SK-N-SH (cell line): Measurements from ENCODE around the gene OCA2. TPM values are rescaled to one million over a fixed set of nuclear protein-coding genes. Genes with fewer than 3 reads are reported as not detected.

Experiments
- CTCF ChIA-PET: fragments of 300-600, 350-600 bp; formaldehyde crosslinking; extraction: SDS; loops from one replicate; lab custom pipeline; 2021; lab: Yijun Ruan, JAX
- POLR2A ChIA-PET: fragments of 350-600 bp; sonication (Branson Sonifier 250); formaldehyde crosslinking; extraction: SDS; loops from one replicate; lab custom pipeline; 2020; ENCODE audit warnings: antibody characterized with exemption, inconsistent platforms; lab: Yijun Ruan, JAX
- DNase-seq: peaks from one replicate; pipeline ENCODE4 v3.0.0; 2012
- H2AFZ ChIP-seq: fragments of 200-600 bp; sonication (generic); 2 replicates; pipeline ENCODE4 v1.8.1; 2016; ENCODE audit warnings: antibody characterized with exemption, mild to moderate bottlenecking, low read depth
- H3F3A ChIP-seq: fragments of 200-600 bp; sonication (generic); replicated peaks from 2 replicates; pipeline ENCODE3; 2016; ENCODE audit warnings: antibody characterized with exemption, mild to moderate bottlenecking; ENCODE audit not compliant: insufficient read depth
- H3K27ac ChIP-seq, 2 experiments: fragments of 200-500 bp in 1 of 2; fragments of 200-600 bp in 1 of 2; sonication (Bioruptor generic) in 1 of 2; sonication (generic), shearing (Covaris generic) in 1 of 2; 2 replicates each; pipeline versions ENCODE4 v1.5.1 to v1.6.1; 2014 to 2016; ENCODE audit warnings: low read depth in 2 of 2, inconsistent platforms in 1 of 2, low read length in 1 of 2, mild to moderate bottlenecking in 1 of 2, mixed read lengths in 1 of 2
- H3K27me3 ChIP-seq: fragments of 200-600 bp; sonication (generic), shearing (Covaris generic); 2 replicates; pipeline ENCODE4 v1.6.1; 2016; ENCODE audit warnings: mixed run types; ENCODE audit not compliant: insufficient read depth
- H3K36me3 ChIP-seq, 2 experiments: fragments of 200-500 bp in 1 of 2; fragments of 200-600 bp in 1 of 2; sonication (Bioruptor generic) in 1 of 2; sonication (generic) in 1 of 2; replicated peaks in 1 of 2; 2 replicates each; pipeline versions ENCODE3 to v1.5.1; 2014 to 2016; ENCODE audit warnings: low read length in 1 of 2, mild to moderate bottlenecking in 1 of 2; ENCODE audit not compliant: insufficient read depth in 2 of 2, control insufficient read depth in 1 of 2
- H3K4me1 ChIP-seq, 2 experiments: fragments of 200-500 bp in 1 of 2; fragments of 200-600 bp in 1 of 2; sonication (Bioruptor generic) in 1 of 2; sonication (generic), shearing (Covaris generic) in 1 of 2; 2 replicates each; pipeline versions ENCODE4 v1.5.1 to v1.6.1; 2014 to 2016; ENCODE audit warnings: low read depth in 1 of 2, low read length in 1 of 2, mixed run types in 1 of 2; ENCODE audit not compliant: insufficient read depth in 2 of 2, control insufficient read depth in 1 of 2
- H3K4me2 ChIP-seq: fragments of 200-600 bp; sonication (generic), shearing (Covaris generic); 2 replicates; pipeline ENCODE4 v1.6.1; 2017; ENCODE audit warnings: mixed run types
- H3K4me3 ChIP-seq, 2 experiments: fragments of 200-500 bp in 1 of 2; fragments of 200-600 bp in 1 of 2; sonication (Bioruptor generic) in 1 of 2; sonication (generic), shearing (Covaris generic) in 1 of 2; 2 replicates each; pipeline versions ENCODE4 v1.5.1 to v1.8.1; 2014 to 2016; ENCODE audit warnings: low read depth in 2 of 2, inconsistent platforms in 1 of 2, low read length in 1 of 2, mild to moderate bottlenecking in 1 of 2, mixed read lengths in 1 of 2, moderate library complexity in 1 of 2
- H3K79me2 ChIP-seq: fragments of 200-600 bp; sonication (generic); 2 replicates; pipeline ENCODE4 v1.8.1; 2017; ENCODE audit warnings: mild to moderate bottlenecking; ENCODE audit not compliant: insufficient read depth
- H3K9ac ChIP-seq: fragments of 200-600 bp; sonication (generic); 2 replicates; pipeline ENCODE4 v1.6.1; 2017; ENCODE audit warnings: mixed run types
- H3K9me2 ChIP-seq: fragments of 200-600 bp; sonication (generic); 2 replicates; pipeline ENCODE4 v1.6.1; 2017; ENCODE audit warnings: mixed run types
- H3K9me3 ChIP-seq: fragments of 200-600 bp; sonication (generic); 2 replicates; pipeline ENCODE4 v1.6.1; 2017; ENCODE audit warnings: mixed run types, mild to moderate bottlenecking, moderate library complexity
- H4K20me1 ChIP-seq: fragments of 200-600 bp; sonication (generic); 2 replicates; pipeline ENCODE4 v1.6.1; 2017; ENCODE audit warnings: mild to moderate bottlenecking, mixed run types; ENCODE audit not compliant: insufficient read depth
- FOXM1 ChIP-seq: IDR thresholded peaks from 2 replicates; pipeline ENCODE4 v1.4.0; 2012; ENCODE audit warnings: low read depth, mild to moderate bottlenecking
- GABPA ChIP-seq: IDR thresholded peaks from 2 replicates; pipeline ENCODE4 v1.4.0; 2012; ENCODE audit warnings: low read depth, mild to moderate bottlenecking
- GATA2 ChIP-seq: sonication (generic); formaldehyde crosslinking; IDR thresholded peaks from 2 replicates; pipeline ENCODE4 v1.5.0; 2020; ENCODE audit warnings: mild to moderate bottlenecking, missing genetic modification reagents
- MEF2A ChIP-seq: IDR thresholded peaks from 2 replicates; pipeline ENCODE4 v1.4.0; 2012; ENCODE audit warnings: low read depth, borderline replicate concordance
- RXRA ChIP-seq: IDR thresholded peaks from 2 replicates; pipeline ENCODE4 v1.4.0; 2012; ENCODE audit warnings: low read depth, mild to moderate bottlenecking, borderline replicate concordance
- SMC3 ChIP-seq: IDR thresholded peaks from 2 replicates; pipeline ENCODE4 v1.6.1; 2012; ENCODE audit warnings: low read depth, low read length, improper control_type of control experiment
- TAF1 ChIP-seq: IDR thresholded peaks from 2 replicates; pipeline ENCODE4 v1.6.1; 2012; ENCODE audit warnings: low read depth, mild to moderate bottlenecking, low read length, moderate library complexity, borderline replicate concordance
- YY1 ChIP-seq: IDR thresholded peaks from 2 replicates; pipeline ENCODE4 v1.4.0; 2012; ENCODE audit warnings: low read depth, mild to moderate bottlenecking
- WGBS: methylation state at CpG from one replicate; pipeline ENCODE4 v1.1.6; 2017; ENCODE audit warnings: low lambda C conversion rate; 5-methylcytosine and 5-hydroxymethylcytosine counted together
- polyA plus RNA-seq, 3 experiments: library from polyadenylated mRNA; depleted of rRNA; stranded (reverse); fragments of >200 nt; gene quantifications; 2 replicates each; pipeline ENCODE4 v1.2.3, GENCODE V29; 2012
- TF ChIP-seq, protein P1 (sequence below): fragments of 150-350 bp; IDR thresholded peaks from 2 replicates; pipeline ENCODE4 v1.6.1; 2016; ENCODE audit warnings: mild to moderate bottlenecking, low read depth, low read length
- TF ChIP-seq, protein P2 (sequence below): IDR thresholded peaks from 2 replicates; pipeline ENCODE4 v1.4.0; 2012; ENCODE audit warnings: low read depth
- TF ChIP-seq, protein P3 (sequence below): IDR thresholded peaks from 2 replicates; pipeline ENCODE4 v1.4.0; 2012; ENCODE audit warnings: low read depth, borderline replicate concordance
- TF ChIP-seq, protein P4 (sequence below): fragments of 150-350 bp; IDR thresholded peaks from 2 replicates; pipeline ENCODE4 v1.6.1; 2017; ENCODE audit warnings: antibody characterized with exemption, low read length, low read depth, borderline replicate concordance

Gene OCA2
- polyA plus RNA-seq, 1 of the 3 experiments (the other 2 are of a cell fraction), result 0.16 TPM

DNA sequence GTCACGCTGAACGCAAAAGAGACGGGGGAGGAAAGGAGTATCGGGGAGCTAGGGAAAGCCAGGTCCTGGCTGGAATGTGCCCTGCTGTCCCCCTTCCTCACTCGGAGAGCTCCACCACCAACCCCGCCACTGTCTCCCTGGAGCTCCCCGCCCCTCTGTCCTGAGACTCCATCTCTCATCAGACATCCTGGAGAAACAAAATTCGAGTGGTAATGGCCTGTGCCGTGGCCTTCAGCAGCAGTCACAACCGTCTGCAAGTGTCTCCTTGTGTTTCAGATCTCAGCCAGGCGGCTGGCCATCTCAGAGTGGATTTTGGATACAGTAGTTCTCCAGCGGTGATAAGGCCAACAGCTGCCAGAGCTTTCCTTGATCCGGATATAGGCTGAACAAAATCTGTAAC lies 76.9 kb downstream of the OCA2 start:
- TF ChIP-seq, protein P1, sequence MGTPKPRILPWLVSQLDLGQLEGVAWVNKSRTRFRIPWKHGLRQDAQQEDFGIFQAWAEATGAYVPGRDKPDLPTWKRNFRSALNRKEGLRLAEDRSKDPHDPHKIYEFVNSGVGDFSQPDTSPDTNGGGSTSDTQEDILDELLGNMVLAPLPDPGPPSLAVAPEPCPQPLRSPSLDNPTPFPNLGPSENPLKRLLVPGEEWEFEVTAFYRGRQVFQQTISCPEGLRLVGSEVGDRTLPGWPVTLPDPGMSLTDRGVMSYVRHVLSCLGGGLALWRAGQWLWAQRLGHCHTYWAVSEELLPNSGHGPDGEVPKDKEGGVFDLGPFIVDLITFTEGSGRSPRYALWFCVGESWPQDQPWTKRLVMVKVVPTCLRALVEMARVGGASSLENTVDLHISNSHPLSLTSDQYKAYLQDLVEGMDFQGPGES, result no peak
- TF ChIP-seq, protein P2, sequence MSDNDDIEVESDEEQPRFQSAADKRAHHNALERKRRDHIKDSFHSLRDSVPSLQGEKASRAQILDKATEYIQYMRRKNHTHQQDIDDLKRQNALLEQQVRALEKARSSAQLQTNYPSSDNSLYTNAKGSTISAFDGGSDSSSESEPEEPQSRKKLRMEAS, result no peak
- no peak for TF ChIP-seq GABPA
- TF ChIP-seq GATA2 (CRISPR knock-in tag), result no peak; the same call in 1 of the 2 replicates
- TF ChIP-seq, protein P3, sequence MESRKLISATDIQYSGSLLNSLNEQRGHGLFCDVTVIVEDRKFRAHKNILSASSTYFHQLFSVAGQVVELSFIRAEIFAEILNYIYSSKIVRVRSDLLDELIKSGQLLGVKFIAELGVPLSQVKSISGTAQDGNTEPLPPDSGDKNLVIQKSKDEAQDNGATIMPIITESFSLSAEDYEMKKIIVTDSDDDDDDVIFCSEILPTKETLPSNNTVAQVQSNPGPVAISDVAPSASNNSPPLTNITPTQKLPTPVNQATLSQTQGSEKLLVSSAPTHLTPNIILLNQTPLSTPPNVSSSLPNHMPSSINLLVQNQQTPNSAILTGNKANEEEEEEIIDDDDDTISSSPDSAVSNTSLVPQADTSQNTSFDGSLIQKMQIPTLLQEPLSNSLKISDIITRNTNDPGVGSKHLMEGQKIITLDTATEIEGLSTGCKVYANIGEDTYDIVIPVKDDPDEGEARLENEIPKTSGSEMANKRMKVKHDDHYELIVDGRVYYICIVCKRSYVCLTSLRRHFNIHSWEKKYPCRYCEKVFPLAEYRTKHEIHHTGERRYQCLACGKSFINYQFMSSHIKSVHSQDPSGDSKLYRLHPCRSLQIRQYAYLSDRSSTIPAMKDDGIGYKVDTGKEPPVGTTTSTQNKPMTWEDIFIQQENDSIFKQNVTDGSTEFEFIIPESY, result no peak
- TF ChIP-seq MEF2A, result no peak
- TF ChIP-seq YY1, result no peak
- TF ChIP-seq TAF1, result no peak
- TF ChIP-seq SMC3, result no peak
- TF ChIP-seq FOXM1, result no peak
- TF ChIP-seq RXRA, result no peak
- TF ChIP-seq, protein P4, sequence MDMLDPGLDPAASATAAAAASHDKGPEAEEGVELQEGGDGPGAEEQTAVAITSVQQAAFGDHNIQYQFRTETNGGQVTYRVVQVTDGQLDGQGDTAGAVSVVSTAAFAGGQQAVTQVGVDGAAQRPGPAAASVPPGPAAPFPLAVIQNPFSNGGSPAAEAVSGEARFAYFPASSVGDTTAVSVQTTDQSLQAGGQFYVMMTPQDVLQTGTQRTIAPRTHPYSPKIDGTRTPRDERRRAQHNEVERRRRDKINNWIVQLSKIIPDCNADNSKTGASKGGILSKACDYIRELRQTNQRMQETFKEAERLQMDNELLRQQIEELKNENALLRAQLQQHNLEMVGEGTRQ, result no peak
- TF ChIP-seq, all 33 proteins: peak for 0
- WGBS, result 49% methylated on average over 13 of the region's 13 CpGs
- Histone ChIP-seq H4K20me1 (no peaks in the 10 kb centered on the region), H3K4me3 (no peak overlapping the region), H3F3A (no peaks in the 10 kb centered on the region), H3K9me2 (no peaks in the 10 kb centered on the region), H3K4me1 (peaks cover 0 to 23% of the 10 kb centered on the region in 2 experiments; a peak in 2 of 4 replicates), H3K27me3 (no peaks in the 10 kb centered on the region), H3K9me3 (no peaks in the 10 kb centered on the region), H3K27ac (peak overlapping the region in 1 of 2 experiments; percentile 74; a peak in 2 of 4 replicates), H2AFZ (no peak overlapping the region), H3K79me2 (no peaks in the 10 kb centered on the region), H3K36me3 (no peaks in the 10 kb centered on the region), H3K4me2 (no peak overlapping the region), H3K9ac (no peak overlapping the region)
- CTCF ChIA-PET, result interaction anchor here (0.5 to 5.4 kb wide), 49 partner anchors 10 to 1132 kb away, joined by 3 to 44 read pairs (median 4); partner anchors contain the start of gene OCA2
- POLR2A ChIA-PET, result interaction anchor here (1.1 kb wide), 1 partner anchor 76 kb away, joined by 3 read pairs; no protein-coding TSS in a partner anchor
- DNase-seq, result peak; percentile 50
